Activated CD8-positive, alpha-beta T cell treated with anti-CD3 and anti-CD28 coated beads for 36 hours (primary cell): ENCODE data around the gene LYZL2. TPM values are rescaled to one million over a fixed set of nuclear protein-coding genes. Genes with fewer than 3 reads are reported as not detected.
"Not testable (repeated sequence)": the region's sequence is repeated elsewhere in the genome, so short reads cannot be mapped to it uniquely, and the experiment has no call there.

ENCODE experiments used
- ATAC-seq: fragments of 200-7000 bp; cut with Tn5 transposase; one replicate; pipeline ENCODE4 v1.10.0; 2021; ENCODE audit warnings: mild to moderate bottlenecking, moderate library complexity
- CTCF ChIA-PET: fragments of 350-600 bp; sonication (Branson Sonifier 250); formaldehyde crosslinking; loops from one replicate; lab custom pipeline; 2021; ENCODE audit warnings: antibody characterized with exemption; lab: Charles Lee
- POLR2A ChIA-PET: fragments of 350-600 bp; sonication (Branson Sonifier 250); formaldehyde crosslinking; loops from one replicate; lab custom pipeline; 2021; ENCODE audit warnings: antibody characterized with exemption; lab: Charles Lee
- DNase-seq: peaks from one replicate; pipeline ENCODE4 v3.0.0-alpha.2; 2020
- H3K27ac Mint-ChIP-seq: one replicate; pipeline ENCODE4 v1.8.0; 2021; ENCODE audit warnings: mild to moderate bottlenecking, mixed read lengths
- H3K27me3 Mint-ChIP-seq: one replicate; pipeline ENCODE4 v1.8.0; 2021; ENCODE audit warnings: mixed read lengths
- H3K36me3 Mint-ChIP-seq: one replicate; pipeline ENCODE4 v1.8.0; 2021; ENCODE audit warnings: low read depth, mixed read lengths
- H3K4me1 Mint-ChIP-seq: one replicate; pipeline ENCODE4 v1.8.0; 2021; ENCODE audit warnings: low read depth, mixed read lengths
- H3K4me3 Mint-ChIP-seq: one replicate; pipeline ENCODE4 v1.8.0; 2021; ENCODE audit warnings: mild to moderate bottlenecking, moderate library complexity, mixed read lengths
- H3K9me3 Mint-ChIP-seq: one replicate; pipeline ENCODE4 v1.8.0; 2021; ENCODE audit warnings: mixed read lengths
- intact Hi-C: fragments of 100-400 bp; cut with micrococcal nuclease; formaldehyde crosslinking; loops from one replicate; pipeline ENCODE4 v1.10.0; 2022
- total RNA-seq, 2 experiments: library from RNA; stranded (reverse); gene quantifications; one replicate each; pipeline ENCODE4 v1.2.3, GENCODE V29; 2021
- TF ChIP-seq, protein P1 (sequence below): fragments of 200-600 bp; IDR thresholded peaks from one replicate; pipeline ENCODE4 v1.8.0; 2022; ENCODE audit warnings: antibody characterized with exemption, mild to moderate bottlenecking

LYZL2 gene
- total RNA-seq, 2 experiments from 2014 or later, result not detected

- Mint-ChIP-seq H3K27ac (no peak overlapping the region), H3K9me3 (no peaks in the 10 kb centered on the region), H3K27me3 (peaks cover 5% of the 10 kb centered on the region), H3K4me1 (peaks cover 4% of the 10 kb centered on the region), H3K36me3 (no peaks in the 10 kb centered on the region), H3K4me3 (peak overlapping the region; percentile 50)
- CTCF ChIA-PET, result interaction anchor here (0.6 to 3.6 kb wide), 29 partner anchors 10 to 1192 kb away, joined by 3 to 48 read pairs (median 5); no protein-coding TSS in a partner anchor
- POLR2A ChIA-PET, result no interaction called here
- peak; percentile 38 for DNase-seq
- intact Hi-C loops, result no loop called here
- peak; percentile 82 for ATAC-seq
- TF ChIP-seq, protein P1, sequence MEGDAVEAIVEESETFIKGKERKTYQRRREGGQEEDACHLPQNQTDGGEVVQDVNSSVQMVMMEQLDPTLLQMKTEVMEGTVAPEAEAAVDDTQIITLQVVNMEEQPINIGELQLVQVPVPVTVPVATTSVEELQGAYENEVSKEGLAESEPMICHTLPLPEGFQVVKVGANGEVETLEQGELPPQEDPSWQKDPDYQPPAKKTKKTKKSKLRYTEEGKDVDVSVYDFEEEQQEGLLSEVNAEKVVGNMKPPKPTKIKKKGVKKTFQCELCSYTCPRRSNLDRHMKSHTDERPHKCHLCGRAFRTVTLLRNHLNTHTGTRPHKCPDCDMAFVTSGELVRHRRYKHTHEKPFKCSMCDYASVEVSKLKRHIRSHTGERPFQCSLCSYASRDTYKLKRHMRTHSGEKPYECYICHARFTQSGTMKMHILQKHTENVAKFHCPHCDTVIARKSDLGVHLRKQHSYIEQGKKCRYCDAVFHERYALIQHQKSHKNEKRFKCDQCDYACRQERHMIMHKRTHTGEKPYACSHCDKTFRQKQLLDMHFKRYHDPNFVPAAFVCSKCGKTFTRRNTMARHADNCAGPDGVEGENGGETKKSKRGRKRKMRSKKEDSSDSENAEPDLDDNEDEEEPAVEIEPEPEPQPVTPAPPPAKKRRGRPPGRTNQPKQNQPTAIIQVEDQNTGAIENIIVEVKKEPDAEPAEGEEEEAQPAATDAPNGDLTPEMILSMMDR, result peak; percentile 85
Measured at GRCh38 chr10:30671026-30671616, 41.6 kb upstream of the LYZL2 start.

DNA sequence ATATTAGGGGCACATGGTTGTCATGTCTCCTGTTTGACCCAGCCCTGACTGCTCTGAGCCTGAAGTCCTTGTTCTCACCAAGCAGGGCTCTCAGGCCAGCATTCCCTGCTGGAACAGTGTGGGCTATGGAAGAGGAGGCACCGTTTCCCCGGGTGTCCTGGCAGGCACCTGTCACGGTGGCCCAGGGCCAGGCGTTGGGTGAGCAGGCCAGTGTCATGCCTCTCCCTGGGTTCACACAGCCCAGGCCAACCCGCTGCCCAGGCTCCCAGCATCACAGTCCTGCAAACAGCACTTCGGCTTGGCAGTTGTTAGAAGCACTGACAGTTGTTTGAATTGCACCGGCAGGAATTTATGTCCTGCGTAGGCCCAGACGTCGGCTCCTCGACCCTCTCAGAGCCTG is 38.4 kb upstream of the LYZL2 start:
- H3K27me3 Mint-ChIP-seq, CTCF ChIA-PET, H3K4me3 Mint-ChIP-seq, POLR2A ChIA-PET, DNase-seq, H3K36me3 Mint-ChIP-seq, H3K27ac Mint-ChIP-seq, H3K9me3 Mint-ChIP-seq, ATAC-seq, intact Hi-C loops, H3K4me1 Mint-ChIP-seq: not testable (repeated sequence)

DNA sequence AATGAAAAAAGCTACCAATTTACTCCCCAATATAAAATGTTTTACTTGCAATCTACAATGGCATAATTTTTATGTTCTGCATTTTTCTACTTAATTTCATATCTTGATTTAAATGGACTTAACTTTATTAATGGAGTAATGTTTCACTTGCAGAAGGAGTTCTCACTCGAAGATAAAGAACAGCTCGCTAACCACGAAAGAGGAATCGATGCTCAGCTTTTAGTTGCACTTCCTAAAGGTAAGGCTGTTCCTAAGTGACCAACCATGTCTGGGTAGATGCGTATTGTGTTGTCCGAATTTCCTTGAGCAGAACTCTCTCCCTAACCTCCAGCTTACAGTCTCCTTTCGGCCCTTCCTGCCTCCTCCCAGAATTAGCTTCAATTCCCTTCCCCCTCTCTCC is 33.9 kb upstream of the LYZL2 start:
- CTCF ChIA-PET, result interaction anchor here (3.8 kb wide), 1 partner anchor 24 kb away, joined by 14 read pairs; no protein-coding TSS in a partner anchor
- DNase-seq, POLR2A ChIA-PET, H3K27ac Mint-ChIP-seq, H3K4me1 Mint-ChIP-seq, H3K4me3 Mint-ChIP-seq, ATAC-seq, H3K9me3 Mint-ChIP-seq, intact Hi-C loops, H3K36me3 Mint-ChIP-seq: not testable (repeated sequence)
- H3K27me3 Mint-ChIP-seq, result peaks cover 13% of the 10 kb centered on the region

DNA sequence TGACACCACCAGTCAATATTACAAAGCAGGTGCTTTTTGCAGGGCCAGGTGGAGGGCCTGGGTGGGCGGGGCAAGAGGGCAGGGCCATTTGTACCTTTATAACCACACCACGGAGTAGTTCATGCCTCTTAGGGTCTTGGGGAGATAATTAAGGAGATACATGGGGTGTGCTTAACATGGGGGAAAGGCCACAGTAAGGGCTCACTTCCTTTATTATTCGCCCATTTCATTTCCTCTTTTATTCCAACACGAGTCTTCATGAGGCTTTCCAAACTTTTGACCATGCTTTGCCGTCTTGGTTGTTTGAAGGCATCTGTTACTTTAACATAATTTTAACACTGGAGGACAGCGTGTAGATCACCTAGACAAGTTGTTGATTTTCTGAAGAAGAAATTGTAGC is 33.3 kb upstream of the LYZL2 start:
- ATAC-seq (no peak), DNase-seq (no peak)
- Mint-ChIP-seq H3K4me3 (no peak overlapping the region), H3K4me1 (no peaks in the 10 kb centered on the region), H3K9me3 (no peaks in the 10 kb centered on the region), H3K27ac (no peak overlapping the region), H3K27me3 (peaks cover 15% of the 10 kb centered on the region), H3K36me3 (no peaks in the 10 kb centered on the region)
- TF ChIP-seq, protein P1, result no peak
- intact Hi-C loops, result no loop called here
- ChIA-PET POLR2A (no interaction called here), CTCF (interaction anchor here (2.6 to 3.8 kb wide), 2 partner anchors 8 to 23 kb away, joined by 11 to 14 read pairs; no protein-coding TSS in a partner anchor)

DNA sequence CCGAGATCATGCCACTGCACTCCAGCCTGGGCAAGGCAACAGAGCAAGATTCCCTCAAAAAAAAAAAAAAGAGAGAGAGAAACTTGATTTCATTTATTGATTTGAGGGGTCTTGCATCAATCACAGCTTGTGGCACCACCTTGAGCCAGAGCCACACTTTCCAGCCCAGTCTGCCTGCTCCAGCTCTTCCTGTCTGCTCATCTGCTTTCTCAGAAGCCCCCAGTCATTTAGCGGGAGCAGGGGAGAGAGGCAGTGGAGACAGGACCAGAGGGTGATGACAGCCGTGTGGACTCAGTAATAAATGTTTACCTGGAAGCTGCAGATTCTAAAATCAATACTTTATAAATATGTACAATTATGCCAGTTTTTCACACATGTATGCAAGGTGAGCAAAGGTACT is 30.8 kb upstream of the LYZL2 start:
- peaks cover 27% of the 10 kb centered on the region for H3K27me3 Mint-ChIP-seq
- H3K27ac Mint-ChIP-seq, DNase-seq, intact Hi-C loops, H3K9me3 Mint-ChIP-seq, H3K36me3 Mint-ChIP-seq, ATAC-seq, H3K4me3 Mint-ChIP-seq, POLR2A ChIA-PET, H3K4me1 Mint-ChIP-seq: not testable (repeated sequence)
- CTCF ChIA-PET, result interaction anchor here (2.6 kb wide), 1 partner anchor 11 kb away, joined by 11 read pairs; no protein-coding TSS in a partner anchor

GRCh38 chr10:30656233-30656632 is 26.7 kb upstream of the LYZL2 start:
- H3K4me3 Mint-ChIP-seq, result no peak overlapping the region
- H3K4me1 Mint-ChIP-seq, result no peaks in the 10 kb centered on the region
- CTCF ChIA-PET, result interaction anchor here (3.9 kb wide), 1 partner anchor 16 kb away, joined by 33 read pairs; no protein-coding TSS in a partner anchor
- no peak overlapping the region for H3K27ac Mint-ChIP-seq
- ATAC-seq, result no peak
- TF ChIP-seq, protein P1, result no peak
- H3K27me3 Mint-ChIP-seq, result peaks cover 35% of the 10 kb centered on the region
- H3K9me3 Mint-ChIP-seq, result no peaks in the 10 kb centered on the region
- POLR2A ChIA-PET, result no interaction called here
- DNase-seq, result no peak
- no peaks in the 10 kb centered on the region for H3K36me3 Mint-ChIP-seq
- intact Hi-C loops, result no loop called here

- H3K9me3 Mint-ChIP-seq, intact Hi-C loops, H3K36me3 Mint-ChIP-seq, POLR2A ChIA-PET, DNase-seq, H3K4me1 Mint-ChIP-seq, H3K27ac Mint-ChIP-seq, ATAC-seq, H3K4me3 Mint-ChIP-seq: not testable (repeated sequence)
- CTCF ChIA-PET, result interaction anchor here (0.7 to 3.9 kb wide), 4 partner anchors 15 to 291 kb away, joined by 3 to 33 read pairs (median 6); no protein-coding TSS in a partner anchor
- peaks cover 32% of the 10 kb centered on the region for H3K27me3 Mint-ChIP-seq
Measured at GRCh38 chr10:30655001-30655400, 25.4 kb upstream of the LYZL2 start.

DNA sequence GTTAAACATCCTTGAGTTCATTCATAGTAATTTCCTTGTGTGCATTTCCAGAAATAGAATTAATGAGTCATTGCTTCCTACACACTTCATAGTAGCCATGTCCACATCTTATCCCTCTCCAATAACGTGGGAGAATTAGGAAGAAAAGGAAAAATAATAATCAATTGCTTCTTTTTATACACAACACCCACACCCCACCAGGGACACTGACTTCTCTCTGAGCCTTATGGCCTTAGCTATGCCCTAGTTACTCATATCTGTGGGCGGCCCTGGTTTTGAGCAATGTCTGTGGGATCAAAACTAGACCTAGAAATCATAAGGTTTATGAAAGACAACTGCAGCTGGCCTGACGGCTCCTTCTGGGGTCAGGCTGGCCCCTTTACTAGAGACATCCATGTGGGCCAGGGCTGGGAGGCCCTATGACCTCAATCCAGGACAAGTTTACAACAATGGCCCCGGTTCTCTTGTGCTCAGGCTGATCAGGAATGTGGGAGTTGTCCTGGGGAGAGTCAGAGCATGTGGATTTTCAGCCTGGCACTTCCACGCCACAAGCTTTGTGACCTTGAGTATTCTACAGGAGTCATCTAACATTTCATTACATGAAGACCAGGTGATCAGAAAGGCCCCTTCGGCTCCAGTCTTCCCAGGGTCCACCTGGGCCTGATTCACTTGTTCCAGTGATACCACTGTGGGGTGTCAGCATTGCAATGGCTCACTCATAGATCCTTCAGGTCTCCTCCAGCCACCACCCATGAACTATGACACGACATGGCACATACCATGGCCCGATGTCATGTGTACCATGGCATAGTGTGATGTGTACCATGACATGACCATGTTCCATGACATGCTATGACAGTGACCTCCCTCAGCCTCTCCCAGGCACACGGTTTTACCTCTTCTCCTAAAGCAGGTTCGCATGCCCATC is 22.2 kb upstream of the LYZL2 start:
- peaks cover 31% of the 10 kb centered on the region for H3K27me3 Mint-ChIP-seq
- POLR2A ChIA-PET, H3K4me3 Mint-ChIP-seq, intact Hi-C loops, H3K27ac Mint-ChIP-seq, H3K36me3 Mint-ChIP-seq, H3K9me3 Mint-ChIP-seq: not testable (repeated sequence)
- CTCF ChIA-PET, result interaction anchor here (1.0 to 2.6 kb wide), 3 partner anchors 12 to 19 kb away, joined by 4 to 18 read pairs (median 5); no protein-coding TSS in a partner anchor
- peak; percentile 74 for ATAC-seq
- peaks cover 11% of the 10 kb centered on the region for H3K4me1 Mint-ChIP-seq
- DNase-seq, result peak; percentile 50
